ENCODE results near the gene NOL3.

DNA sequence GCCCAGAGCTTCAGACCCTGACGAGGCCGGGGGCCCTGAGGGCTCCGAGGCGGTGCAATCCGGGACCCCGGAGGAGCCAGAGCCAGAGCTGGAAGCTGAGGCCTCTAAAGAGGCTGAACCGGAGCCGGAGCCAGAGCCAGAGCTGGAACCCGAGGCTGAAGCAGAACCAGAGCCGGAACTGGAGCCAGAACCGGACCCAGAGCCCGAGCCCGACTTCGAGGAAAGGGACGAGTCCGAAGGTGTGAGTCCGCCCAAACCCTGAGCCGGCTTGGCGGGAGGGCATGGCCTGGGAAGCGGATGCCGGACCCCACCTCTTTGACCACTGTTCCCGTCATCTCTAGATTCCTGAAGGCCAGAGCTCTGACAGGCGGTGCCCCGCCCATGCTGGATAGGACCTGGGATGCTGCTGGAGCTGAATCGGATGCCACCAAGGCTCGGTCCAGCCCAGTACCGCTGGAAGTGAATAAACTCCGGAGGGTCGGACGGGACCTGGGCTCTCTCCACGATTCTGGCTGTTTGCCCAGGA lies 4.4 kb downstream of the NOL3 start:
- TF ChIP-seq FOXM1 (IDR thresholded peaks at IDR 0.05; ENCODE audit: borderline replicate concordance, low read depth) (no peak), EGR1 (IDR thresholded peaks at IDR 0.05) (no peak), CREB1 (IDR thresholded peaks at IDR 0.05; ENCODE audit: low read depth) (no peak), EP300 (IDR thresholded peaks at IDR 0.05; ENCODE audit: borderline replicate concordance) (no peak)
- TF ChIP-seq, protein P1, sequence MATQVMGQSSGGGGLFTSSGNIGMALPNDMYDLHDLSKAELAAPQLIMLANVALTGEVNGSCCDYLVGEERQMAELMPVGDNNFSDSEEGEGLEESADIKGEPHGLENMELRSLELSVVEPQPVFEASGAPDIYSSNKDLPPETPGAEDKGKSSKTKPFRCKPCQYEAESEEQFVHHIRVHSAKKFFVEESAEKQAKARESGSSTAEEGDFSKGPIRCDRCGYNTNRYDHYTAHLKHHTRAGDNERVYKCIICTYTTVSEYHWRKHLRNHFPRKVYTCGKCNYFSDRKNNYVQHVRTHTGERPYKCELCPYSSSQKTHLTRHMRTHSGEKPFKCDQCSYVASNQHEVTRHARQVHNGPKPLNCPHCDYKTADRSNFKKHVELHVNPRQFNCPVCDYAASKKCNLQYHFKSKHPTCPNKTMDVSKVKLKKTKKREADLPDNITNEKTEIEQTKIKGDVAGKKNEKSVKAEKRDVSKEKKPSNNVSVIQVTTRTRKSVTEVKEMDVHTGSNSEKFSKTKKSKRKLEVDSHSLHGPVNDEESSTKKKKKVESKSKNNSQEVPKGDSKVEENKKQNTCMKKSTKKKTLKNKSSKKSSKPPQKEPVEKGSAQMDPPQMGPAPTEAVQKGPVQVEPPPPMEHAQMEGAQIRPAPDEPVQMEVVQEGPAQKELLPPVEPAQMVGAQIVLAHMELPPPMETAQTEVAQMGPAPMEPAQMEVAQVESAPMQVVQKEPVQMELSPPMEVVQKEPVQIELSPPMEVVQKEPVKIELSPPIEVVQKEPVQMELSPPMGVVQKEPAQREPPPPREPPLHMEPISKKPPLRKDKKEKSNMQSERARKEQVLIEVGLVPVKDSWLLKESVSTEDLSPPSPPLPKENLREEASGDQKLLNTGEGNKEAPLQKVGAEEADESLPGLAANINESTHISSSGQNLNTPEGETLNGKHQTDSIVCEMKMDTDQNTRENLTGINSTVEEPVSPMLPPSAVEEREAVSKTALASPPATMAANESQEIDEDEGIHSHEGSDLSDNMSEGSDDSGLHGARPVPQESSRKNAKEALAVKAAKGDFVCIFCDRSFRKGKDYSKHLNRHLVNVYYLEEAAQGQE (IDR thresholded peaks at IDR 0.05; ENCODE audit: low read depth): no peak
- TF ChIP-seq, protein P2, sequence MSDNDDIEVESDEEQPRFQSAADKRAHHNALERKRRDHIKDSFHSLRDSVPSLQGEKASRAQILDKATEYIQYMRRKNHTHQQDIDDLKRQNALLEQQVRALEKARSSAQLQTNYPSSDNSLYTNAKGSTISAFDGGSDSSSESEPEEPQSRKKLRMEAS (IDR thresholded peaks at IDR 0.05): no peak
